GM12878 (cell line): Measurements from ENCODE around the gene MGAT4B.

ENCODE experiments used
- CEBPB ChIP-seq, 2 experiments: fragments of 150-350 bp in 1 of 2; IDR thresholded peaks; 2 replicates each; pipeline ENCODE4 v1.6.1; 2012 to 2014; ENCODE audit warnings: low read depth in 2 of 2, low read length in 2 of 2, borderline replicate concordance in 1 of 2, inconsistent platforms in 1 of 2
- EP300 ChIP-seq, 2 experiments: fragments of 150-350 bp in 1 of 2; IDR thresholded peaks; 2 replicates each; pipeline ENCODE4 v1.6.1; 2011 to 2012; ENCODE audit warnings: low read depth in 2 of 2, low read length in 2 of 2, borderline replicate concordance in 1 of 2, improper control_type of control experiment in 1 of 2, inconsistent platforms in 1 of 2; ENCODE audit not compliant: control insufficient read depth in 1 of 2
- EZH2 ChIP-seq: IDR thresholded peaks from 2 replicates; pipeline ENCODE4 v1.6.1; 2012; ENCODE audit warnings: low read depth, mild to moderate bottlenecking, control low read depth, inconsistent platforms, low read length, borderline replicate concordance; ENCODE audit not compliant: control insufficient read depth
- FOXK2 ChIP-seq: fragments of 450-650 bp; IDR thresholded peaks from 2 replicates; pipeline ENCODE4 v1.6.1; 2017; ENCODE audit warnings: mild to moderate bottlenecking, moderate library complexity
- LARP7 ChIP-seq: fragments of 450-650 bp; IDR thresholded peaks from 2 replicates; pipeline ENCODE4 v1.6.1; 2017; ENCODE audit warnings: mild to moderate bottlenecking
- NFYB ChIP-seq: IDR thresholded peaks from 2 replicates; pipeline ENCODE4 v1.6.1; 2011; ENCODE audit warnings: low read depth, mild to moderate bottlenecking, low read length, improper control_type of control experiment, moderate library complexity; ENCODE audit not compliant: insufficient read depth
- POLR2A ChIP-seq: IDR thresholded peaks from 2 replicates; pipeline ENCODE4 v1.6.1; 2011; ENCODE audit warnings: low read depth, mild to moderate bottlenecking, low read length
- SRF ChIP-seq, 2 experiments: IDR thresholded peaks; 2 replicates each; pipeline ENCODE4 v1.6.1; 2011; ENCODE audit warnings: low read depth in 2 of 2, low read length in 2 of 2, mild to moderate bottlenecking in 1 of 2, moderate library complexity in 1 of 2
- TCF12 ChIP-seq: IDR thresholded peaks from 2 replicates; pipeline ENCODE4 v1.6.1; 2011; ENCODE audit warnings: low read depth, mild to moderate bottlenecking, low read length
- ZNF24 ChIP-seq: fragments of 450-650 bp; IDR thresholded peaks from 2 replicates; pipeline ENCODE4 v1.6.1; 2017; ENCODE audit warnings: antibody characterized with exemption, mild to moderate bottlenecking
- TF ChIP-seq, protein P1 (sequence below): IDR thresholded peaks from 2 replicates; pipeline ENCODE4 v1.6.1; 2012; ENCODE audit warnings: low read depth, low read length, improper control_type of control experiment

- TF ChIP-seq, protein P1, sequence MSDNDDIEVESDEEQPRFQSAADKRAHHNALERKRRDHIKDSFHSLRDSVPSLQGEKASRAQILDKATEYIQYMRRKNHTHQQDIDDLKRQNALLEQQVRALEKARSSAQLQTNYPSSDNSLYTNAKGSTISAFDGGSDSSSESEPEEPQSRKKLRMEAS = no peak
- TF ChIP-seq SRF (IDR thresholded peaks at IDR 0.05; ENCODE audit: low read depth in 2 of 2, low read length in 2 of 2) (no peak), POLR2A (no peak), LARP7 (no peak), EP300 (IDR thresholded peaks at IDR 0.05; ENCODE audit: borderline replicate concordance in 1 of 2, control insufficient read depth in 1 of 2, low read depth in 2 of 2, low read length in 2 of 2) (no peak), ZNF24 (no peak), NFYB (no peak), FOXK2 (no peak), CEBPB (IDR thresholded peaks at IDR 0.05; ENCODE audit: borderline replicate concordance in 1 of 2, low read depth in 2 of 2, low read length in 2 of 2) (no peak), TCF12 (no peak), EZH2 (no peak)
Observed at GRCh38 chr5:179762781-179763176, 43.9 kb downstream of the MGAT4B start.
